GM20431 (cell line): Measurements from ENCODE around the gene RAB28.

Experiments used
- in situ Hi-C: fragments of 300-500 bp; cut with MseI, MboI; formaldehyde crosslinking; loops from one replicate; pipeline ENCODE4 v1.15.0; 2020; ENCODE audit warnings: low sequenced_read_pairs; ENCODE audit not compliant: unreplicated experiment

The RAB28 gene

DNA sequence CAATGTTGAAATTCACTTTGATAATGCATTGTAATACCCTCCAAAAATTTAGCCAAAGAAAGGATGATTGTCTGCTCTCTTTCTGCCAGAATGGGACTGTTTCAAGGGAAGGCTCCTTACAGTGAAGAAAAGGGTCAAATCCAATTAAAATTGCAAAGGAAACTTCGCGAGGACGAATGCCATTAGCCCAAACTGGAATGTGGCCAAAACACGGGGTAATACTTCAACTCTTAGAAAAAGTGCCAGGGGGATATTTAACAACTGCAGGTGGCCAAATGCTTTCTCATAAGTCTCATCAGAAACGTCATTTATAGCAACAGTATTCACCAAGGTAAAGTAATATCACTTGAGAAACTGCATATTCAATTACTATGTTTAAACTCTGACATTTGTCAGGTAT, 31.1 kb upstream of the RAB28 start:
- in situ Hi-C loops: no loop called here

- in situ Hi-C loops: no loop called here
Measured at GRCh38 chr4:13514722-13515121, 30.6 kb upstream of the RAB28 start.

DNA sequence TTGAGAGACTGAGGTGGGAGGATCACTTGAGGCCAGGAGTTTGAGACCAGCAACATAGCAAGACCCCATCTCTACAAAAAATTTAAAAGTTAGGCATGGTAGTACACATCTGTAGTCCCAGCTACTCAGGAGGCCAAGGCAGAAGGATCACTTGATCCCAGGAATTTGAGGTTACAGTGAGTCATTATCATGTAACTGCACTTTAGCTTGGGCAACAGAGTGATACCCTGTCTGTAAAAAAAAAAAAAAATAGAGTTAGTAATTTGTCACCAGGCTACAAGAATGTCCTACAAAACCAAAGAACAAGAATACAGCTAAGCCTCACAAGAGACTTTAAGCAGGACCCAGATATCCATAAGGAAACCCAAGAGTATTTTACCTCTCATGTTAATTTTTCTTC, 27.0 kb upstream of the RAB28 start:
- in situ Hi-C loops: no loop called here

DNA sequence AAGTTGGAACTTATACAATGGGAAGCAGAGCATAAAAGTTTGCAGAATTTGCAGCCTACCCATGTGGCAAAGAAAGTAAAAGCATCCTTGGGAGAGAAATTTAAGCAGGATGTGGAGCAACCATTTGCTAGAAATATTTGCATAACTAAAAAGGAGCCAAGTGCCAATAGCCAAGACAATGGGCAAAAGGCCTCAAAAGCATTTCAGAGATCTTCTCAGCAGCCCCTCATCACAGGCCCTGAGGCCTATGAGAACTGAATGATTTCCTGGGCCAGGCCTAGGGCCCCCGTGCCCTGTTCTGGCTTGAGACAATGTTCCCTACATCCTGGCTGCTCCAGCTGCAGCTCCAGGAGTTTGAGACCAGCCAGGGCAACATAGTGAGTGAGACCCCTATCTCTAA, 25.3 kb upstream of the RAB28 start:
- in situ Hi-C loops: no loop called here

DNA sequence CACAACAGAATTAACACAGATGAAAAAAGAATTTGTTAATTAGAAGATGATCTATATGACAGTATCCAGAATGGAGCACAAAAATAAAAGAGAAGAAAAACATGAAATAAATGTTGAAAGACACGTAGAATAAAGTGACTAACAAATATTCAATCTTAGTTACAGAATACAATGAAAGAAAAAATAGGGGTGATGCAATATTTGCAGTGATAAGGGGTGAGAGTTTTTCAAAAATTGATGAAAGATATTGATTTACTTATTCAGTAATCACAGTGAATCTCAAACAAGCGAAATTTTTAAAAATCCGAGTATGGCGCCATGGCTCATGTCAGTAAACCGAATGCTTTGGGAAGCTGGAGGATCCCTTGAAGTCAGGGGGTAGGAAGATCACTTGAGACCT, 20.2 kb upstream of the RAB28 start:
- in situ Hi-C loops: no loop called here

DNA sequence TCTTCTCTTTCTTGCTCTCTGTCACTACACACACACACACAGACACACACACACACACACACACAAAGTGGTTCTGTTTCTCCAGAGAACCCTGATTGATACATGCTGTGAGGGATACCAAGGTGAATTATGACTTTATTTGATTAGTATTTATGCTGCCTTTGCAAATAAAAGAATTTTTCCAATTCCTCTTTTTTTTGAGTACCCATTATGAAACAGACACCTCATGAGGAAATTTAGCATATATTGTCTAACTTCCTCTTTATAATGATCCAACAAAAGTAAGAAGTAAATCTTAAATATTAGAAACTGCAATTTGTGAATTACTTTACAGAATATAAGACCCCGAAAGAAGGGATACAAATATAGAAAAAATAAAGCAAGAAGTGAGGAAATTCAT, 14.3 kb upstream of the RAB28 start:
- in situ Hi-C loops: no loop called here

DNA sequence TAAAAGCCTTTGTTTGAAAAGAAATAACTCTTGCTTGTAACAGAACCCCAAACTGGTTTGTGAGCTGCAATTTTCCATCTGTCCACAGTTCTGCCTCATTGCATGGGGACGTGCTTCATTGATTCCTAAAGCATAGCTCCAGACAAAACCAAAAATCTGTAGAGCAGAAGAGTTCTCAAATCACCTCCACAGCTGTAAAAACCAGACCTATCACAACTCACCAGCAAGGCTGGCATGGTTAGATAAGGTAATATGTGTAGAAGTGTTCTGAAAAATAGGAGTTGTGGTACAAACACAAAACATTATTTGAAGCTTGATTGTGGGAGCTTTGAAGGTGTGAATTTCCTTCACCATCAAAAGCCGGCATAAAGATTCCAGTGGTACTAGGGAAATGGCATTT, 12.5 kb upstream of the RAB28 start:
- in situ Hi-C loops: no loop called here

- in situ Hi-C loops: no loop called here
Measured at GRCh38 chr4:13495753-13496152, 11.6 kb upstream of the RAB28 start.

DNA sequence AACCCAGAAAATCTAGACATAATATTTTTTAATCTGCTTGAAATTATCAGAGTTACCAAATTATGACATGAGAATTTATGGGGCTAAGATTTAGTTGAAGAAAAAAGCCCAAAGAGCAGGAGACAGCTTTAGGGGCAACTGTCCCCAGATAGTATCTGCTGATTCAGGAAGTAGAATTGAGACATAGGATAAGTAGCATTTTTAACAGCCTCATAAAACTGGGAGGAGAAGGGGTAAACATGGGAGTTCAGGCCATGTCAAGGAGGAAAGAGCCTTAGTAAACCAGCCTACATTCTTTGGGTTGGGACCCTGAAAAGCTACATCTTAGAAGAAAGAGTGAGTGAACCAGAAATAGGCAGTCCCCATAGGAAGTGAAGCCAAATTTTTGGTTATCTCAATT, 9.7 kb upstream of the RAB28 start:
- in situ Hi-C loops: no loop called here

DNA sequence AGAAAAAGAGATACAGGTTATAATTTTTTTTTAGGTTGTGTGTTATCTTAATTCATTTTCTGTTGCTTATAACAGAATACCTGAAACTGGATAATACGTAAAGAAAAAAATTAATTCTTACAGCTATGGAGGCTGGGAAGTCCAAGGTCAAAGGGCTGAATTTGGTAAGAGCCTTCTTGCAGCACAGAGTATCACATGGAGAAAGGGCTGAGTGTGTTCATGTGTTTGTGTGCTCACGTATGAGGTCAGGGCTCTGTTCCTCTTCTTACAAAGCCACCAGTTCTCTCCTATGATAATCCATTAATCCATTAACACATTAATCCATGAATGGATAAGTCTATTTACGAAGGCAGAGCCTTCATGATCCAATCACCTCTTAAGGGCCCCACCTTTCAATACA, 8.6 kb upstream of the RAB28 start:
- in situ Hi-C loops: no loop called here

GRCh38 chr4:13484749-13485221, 645 bp upstream of the RAB28 start:
- in situ Hi-C loops: no loop called here

DNA sequence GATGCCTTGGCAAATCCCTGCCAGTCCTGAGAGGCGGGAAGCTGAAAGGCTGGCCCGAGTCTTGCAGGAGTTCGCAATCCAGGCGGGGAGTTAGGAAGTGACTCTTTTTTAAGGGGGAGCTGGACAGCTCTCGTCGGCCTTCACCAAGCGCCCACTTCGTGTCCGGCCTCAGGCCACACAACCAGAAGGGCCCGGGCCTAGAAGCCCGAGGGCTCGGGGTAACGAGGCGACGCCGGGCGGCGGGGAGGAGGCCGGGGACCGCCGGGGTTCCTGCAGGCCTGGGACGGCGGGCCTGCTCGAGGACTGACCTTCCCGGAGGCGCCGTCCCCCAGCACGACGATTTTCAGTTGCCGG, 395 bp downstream of the RAB28 start:
- in situ Hi-C loops: no loop called here

- in situ Hi-C loops: no loop called here
Measured at GRCh38 chr4:13483136-13483767, 888 bp downstream of the RAB28 start.

DNA sequence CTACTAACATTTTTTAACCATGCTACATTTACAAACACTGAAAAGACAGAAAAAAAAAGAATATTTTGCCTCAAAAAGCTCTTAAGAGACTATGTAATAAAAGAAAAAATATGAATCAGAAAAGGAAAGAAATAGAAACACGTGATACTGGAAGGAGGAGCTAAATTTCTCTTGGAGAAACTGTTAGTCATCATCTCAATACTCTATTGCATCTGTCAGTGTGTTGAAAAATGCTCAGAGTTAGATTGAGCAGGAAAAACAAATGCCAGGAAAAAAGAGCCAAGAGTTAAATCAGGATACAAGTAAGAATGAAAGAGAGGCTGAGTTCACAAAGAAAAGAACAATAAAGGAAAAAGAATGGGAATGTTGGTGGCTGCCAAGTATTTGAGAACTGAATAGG, 2.6 kb downstream of the RAB28 start:
- in situ Hi-C loops: no loop called here

- in situ Hi-C loops: no loop called here
Measured at GRCh38 chr4:13478707-13479106, 5.4 kb downstream of the RAB28 start.

GRCh38 chr4:13478131-13478530, 6.0 kb downstream of the RAB28 start:
- in situ Hi-C loops: no loop called here

DNA sequence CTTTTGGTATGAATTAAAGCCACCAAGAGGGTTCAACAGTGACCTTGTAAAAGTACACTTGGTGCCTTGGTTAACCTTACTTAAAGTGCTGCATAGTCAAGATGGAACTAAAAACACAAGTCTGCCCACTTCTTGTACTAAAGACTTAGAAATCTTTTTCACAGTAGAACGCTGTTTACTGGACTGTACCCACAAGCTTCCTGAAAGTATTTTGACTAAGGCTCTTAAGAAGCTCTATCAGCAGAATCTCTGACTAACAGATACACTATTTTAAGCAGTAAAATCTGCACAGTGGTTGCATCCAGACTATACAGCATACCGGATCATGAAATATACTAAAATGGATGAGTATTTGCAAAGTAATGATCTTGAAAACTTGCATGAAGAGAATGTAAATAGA, 7.2 kb downstream of the RAB28 start:
- in situ Hi-C loops: no loop called here

DNA sequence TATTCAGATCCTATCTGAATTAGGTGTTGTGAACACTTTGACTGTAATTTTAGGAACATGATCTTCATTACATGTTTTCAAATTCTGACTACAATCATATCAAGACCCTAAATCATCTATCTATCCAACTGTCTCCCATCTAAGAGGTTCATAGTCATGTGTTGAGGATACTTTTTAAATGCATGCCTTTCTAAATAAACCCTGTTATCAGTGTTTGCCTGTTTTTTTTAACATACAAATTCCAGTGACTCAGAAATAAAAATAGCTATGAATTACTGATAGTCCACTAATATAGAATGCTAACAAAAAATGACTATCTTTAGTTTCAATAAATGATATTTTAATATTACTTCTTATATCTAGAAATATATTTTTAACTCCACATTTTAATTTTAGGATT, 8.0 kb downstream of the RAB28 start:
- in situ Hi-C loops: no loop called here

- in situ Hi-C loops: no loop called here
Measured at GRCh38 chr4:13471400-13471799, 12.7 kb downstream of the RAB28 start.

- in situ Hi-C loops: no loop called here
Measured at GRCh38 chr4:13470379-13470778, 13.8 kb downstream of the RAB28 start.

DNA sequence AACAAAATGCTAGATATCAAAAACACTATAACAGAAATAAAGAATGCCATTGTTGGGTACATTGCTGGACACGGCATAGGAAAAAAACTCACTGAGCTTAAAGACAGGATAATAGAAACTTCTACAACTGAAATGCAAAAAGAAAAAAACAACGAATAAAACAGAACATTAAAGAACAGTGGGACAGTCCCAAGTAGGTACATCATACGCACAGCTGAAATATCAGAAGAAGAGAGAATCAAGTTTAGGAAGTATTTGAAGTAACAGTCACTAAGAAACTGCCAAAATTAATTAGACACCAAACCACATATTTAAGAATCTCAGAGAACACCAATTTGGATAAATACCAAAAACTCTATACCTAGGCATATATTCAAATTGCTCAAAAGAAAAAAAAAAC, 19.2 kb downstream of the RAB28 start:
- in situ Hi-C loops: no loop called here

DNA sequence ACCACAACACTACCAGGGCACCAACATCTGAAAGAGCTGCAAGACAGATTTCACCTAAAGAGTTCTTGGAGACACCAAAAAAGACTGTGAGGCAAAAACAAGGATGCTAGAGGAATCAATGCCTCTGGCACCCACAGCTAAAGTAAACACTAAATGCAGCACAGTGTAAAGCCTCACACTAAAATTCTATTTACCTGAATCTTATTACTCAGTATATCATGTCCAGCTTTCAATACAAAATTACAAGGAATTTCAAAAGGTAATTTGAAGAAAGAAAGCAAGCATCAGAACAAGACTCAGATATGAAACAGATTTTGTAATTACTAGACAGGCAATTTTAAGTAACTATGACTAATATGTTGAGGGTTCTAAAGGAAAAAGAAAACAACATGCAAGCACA, 19.6 kb downstream of the RAB28 start:
- in situ Hi-C loops: no loop called here
